Body of pancreas (tissue), 4 donors: ENCODE results near the gene CCND3.

ENCODE experiments used
- POLR2A ChIP-seq, 3 donors: fragments of 450-650 bp; IDR thresholded peaks; one replicate each; pipeline ENCODE4 v1.6.1; 2016; ENCODE audit warnings: antibody characterized with exemption in 3 of 3, mild to moderate bottlenecking in 2 of 3
- TF ChIP-seq, protein P1 (sequence below), 7 experiments: fragments of 450-650 bp in 4 of 7; fragments of 200-600 bp in 3 of 7; sonication (generic) in 3 of 7; IDR thresholded peaks; one replicate each; pipeline ENCODE4 v1.5.1; 2016 to 2019; ENCODE audit warnings: antibody characterized with exemption in 7 of 7

GRCh38 chr6:41958022-41958856 is 16.6 kb upstream of the CCND3 start:
- no peak for TF ChIP-seq POLR2A (IDR thresholded peaks at IDR 0.05)
- TF ChIP-seq, protein P1, sequence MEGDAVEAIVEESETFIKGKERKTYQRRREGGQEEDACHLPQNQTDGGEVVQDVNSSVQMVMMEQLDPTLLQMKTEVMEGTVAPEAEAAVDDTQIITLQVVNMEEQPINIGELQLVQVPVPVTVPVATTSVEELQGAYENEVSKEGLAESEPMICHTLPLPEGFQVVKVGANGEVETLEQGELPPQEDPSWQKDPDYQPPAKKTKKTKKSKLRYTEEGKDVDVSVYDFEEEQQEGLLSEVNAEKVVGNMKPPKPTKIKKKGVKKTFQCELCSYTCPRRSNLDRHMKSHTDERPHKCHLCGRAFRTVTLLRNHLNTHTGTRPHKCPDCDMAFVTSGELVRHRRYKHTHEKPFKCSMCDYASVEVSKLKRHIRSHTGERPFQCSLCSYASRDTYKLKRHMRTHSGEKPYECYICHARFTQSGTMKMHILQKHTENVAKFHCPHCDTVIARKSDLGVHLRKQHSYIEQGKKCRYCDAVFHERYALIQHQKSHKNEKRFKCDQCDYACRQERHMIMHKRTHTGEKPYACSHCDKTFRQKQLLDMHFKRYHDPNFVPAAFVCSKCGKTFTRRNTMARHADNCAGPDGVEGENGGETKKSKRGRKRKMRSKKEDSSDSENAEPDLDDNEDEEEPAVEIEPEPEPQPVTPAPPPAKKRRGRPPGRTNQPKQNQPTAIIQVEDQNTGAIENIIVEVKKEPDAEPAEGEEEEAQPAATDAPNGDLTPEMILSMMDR (IDR thresholded peaks at IDR 0.05) = no peak
